Measurements from ENCODE around the gene HBE1.

Gene HBE1

GRCh38 chr11:5233307-5233706 lies 36.4 kb downstream of the HBE1 start:
- no peak for DNase-seq (ENCODE audit: low spot score)

- no peak for DNase-seq (ENCODE audit: low spot score)
These were observed 36.9 kb downstream of the HBE1 start for GRCh38 chr11:5232821-5233220.

- no peak for DNase-seq (ENCODE audit: low spot score)
These were observed 37.6 kb downstream of the HBE1 start for GRCh38 chr11:5232176-5232575.

- no peak for DNase-seq (ENCODE audit: low spot score)
These were observed 38.6 kb downstream of the HBE1 start for GRCh38 chr11:5231111-5231510.

- no peak for DNase-seq (ENCODE audit: low spot score)
These were observed 39.5 kb downstream of the HBE1 start for GRCh38 chr11:5230266-5230665.

- no peak for DNase-seq (ENCODE audit: low spot score)
These were observed 39.9 kb downstream of the HBE1 start for GRCh38 chr11:5229796-5230195.

GRCh38 chr11:5229356-5229755 lies 40.4 kb downstream of the HBE1 start:
- no peak for DNase-seq (ENCODE audit: low spot score)

GRCh38 chr11:5228124-5228523 lies 41.6 kb downstream of the HBE1 start:
- DNase-seq (ENCODE audit: low spot score), result no peak

- no peak for DNase-seq (ENCODE audit: low spot score)
These were observed 42.1 kb downstream of the HBE1 start for GRCh38 chr11:5227681-5228080.

- DNase-seq (ENCODE audit: low spot score), result no peak
These were observed 42.9 kb downstream of the HBE1 start, which contains the start of gene HBB for GRCh38 chr11:5226732-5227310. Gene HBB, minus strand, starts transcription at chr11:5227071. Its CDS starts 50 bp downstream, at chr11:5227021.

GRCh38 chr11:5225480-5225871 lies 44.3 kb downstream of the HBE1 start:
- DNase-seq (ENCODE audit: low spot score), result no peak

GRCh38 chr11:5224538-5225479 lies 44.9 kb downstream of the HBE1 start:
- DNase-seq (ENCODE audit: low spot score), result no peak

- no peak for DNase-seq (ENCODE audit: low spot score)
These were observed 46.1 kb downstream of the HBE1 start for GRCh38 chr11:5223686-5224085.

GRCh38 chr11:5223146-5223545 lies 46.6 kb downstream of the HBE1 start:
- no peak for DNase-seq (ENCODE audit: low spot score)
